Measurements from ENCODE around the gene NTNG2.
A peak's percentile ranks its signal among the peaks of the same experiment; 100 is the strongest.

The NTNG2 gene

GRCh38 chr9:132197315-132197714, 35.5 kb downstream of the NTNG2 start:
- no peak overlapping the region for H3K27ac ChIP-seq
- no peak for TF ChIP-seq CTCF (conservative IDR thresholded peaks at IDR 0.05)

GRCh38 chr9:132197856-132198550, 36.1 kb downstream of the NTNG2 start:
- no peak for TF ChIP-seq CTCF (conservative IDR thresholded peaks at IDR 0.05)

GRCh38 chr9:132199056-132199455, 37.2 kb downstream of the NTNG2 start:
- no peak for TF ChIP-seq CTCF (conservative IDR thresholded peaks at IDR 0.05)
- no peak overlapping the region for H3K27ac ChIP-seq

More at GRCh38 chr9:132197856-132198550, 36.1 kb downstream of the NTNG2 start:
- no peak overlapping the region for H3K27ac ChIP-seq

- peak overlapping the region; percentile 58 for H3K27ac ChIP-seq
- no peak for TF ChIP-seq CTCF (conservative IDR thresholded peaks at IDR 0.05)
Observed at GRCh38 chr9:132200706-132201105, 38.8 kb downstream of the NTNG2 start.

GRCh38 chr9:132201139-132201538, 39.3 kb downstream of the NTNG2 start:
- TF ChIP-seq CTCF (conservative IDR thresholded peaks at IDR 0.05): no peak

GRCh38 chr9:132201780-132202703, 40.2 kb downstream of the NTNG2 start:
- TF ChIP-seq CTCF (conservative IDR thresholded peaks at IDR 0.05): peak; percentile 55
- peak overlapping the region; percentile 58 for H3K27ac ChIP-seq

More at GRCh38 chr9:132201139-132201538, 39.3 kb downstream of the NTNG2 start:
- peak overlapping the region; percentile 58 for H3K27ac ChIP-seq

- no peak for TF ChIP-seq CTCF (conservative IDR thresholded peaks at IDR 0.05)
Observed at GRCh38 chr9:132204883-132205282, 43.0 kb downstream of the NTNG2 start.

More at GRCh38 chr9:132204883-132205282, 43.0 kb downstream of the NTNG2 start:
- H3K27ac ChIP-seq: no peak overlapping the region
